Right lobe of liver (tissue), 6 donors: ENCODE results near the gene WIPF2. TPM values are rescaled to one million over a fixed set of nuclear protein-coding genes. Genes with fewer than 3 reads are reported as not detected.

Experiments
- ATAC-seq, 4 donors: fragments of 200-7000 bp; cut with Tn5 transposase; one replicate each; pipeline ENCODE4 v1.9.1; 2020; ENCODE audit warnings: mild to moderate bottlenecking in 4 of 4, moderate library complexity in 4 of 4
- DNase-seq, 3 donors: peaks; one replicate each; pipeline ENCODE4 v3.0.0-alpha.2; 2020
- H3K27ac ChIP-seq, 3 donors: fragments of 200-600 bp; one replicate each; pipeline ENCODE4 v1.8.0; 2022
- H3K27me3 ChIP-seq, 2 donors: fragments of 200-600 bp; one replicate each; pipeline ENCODE4 v1.8.0; 2022
- H3K36me3 ChIP-seq, 4 donors: fragments of 200-600 bp; sonication (generic) in 1 of 4; one replicate each; pipeline versions ENCODE4 v1.5.1 to v1.8.0; 2017 to 2022; ENCODE audit warnings: control low read depth in 1 of 4
- H3K4me1 ChIP-seq, 4 donors: fragments of 200-600 bp; sonication (generic) in 1 of 4; one replicate each; pipeline versions ENCODE4 v1.5.1 to v1.8.0; 2017 to 2022; ENCODE audit warnings: control low read depth in 1 of 4
- H3K4me3 ChIP-seq, 3 donors: fragments of 200-600 bp; one replicate each; pipeline ENCODE4 v1.8.0; 2022
- H3K9me3 ChIP-seq, 4 donors: fragments of 200-600 bp; sonication (generic) in 1 of 4; one replicate each; pipeline versions ENCODE4 v1.5.1 to v1.8.0; 2017 to 2022; ENCODE audit warnings: control low read depth in 1 of 4
- CTCF ChIP-seq, 4 donors: fragments of 200-600 bp in 3 of 4; fragments of 450-650 bp in 1 of 4; IDR thresholded peaks; one replicate each; pipeline versions ENCODE4 v1.5.1 to v1.8.0; 2016 to 2022; ENCODE audit warnings: antibody characterized with exemption in 4 of 4, mild to moderate bottlenecking in 2 of 4
- POLR2A ChIP-seq: fragments of 450-650 bp; IDR thresholded peaks from one replicate; pipeline ENCODE4 v1.6.1; 2017; ENCODE audit warnings: antibody characterized with exemption, mild to moderate bottlenecking
- WGBS: methylation state at CpG from one replicate; pipeline ENCODE4 v1.1.6; 2018; ENCODE audit warnings: low coverage, low lambda C conversion rate; ENCODE audit not compliant: insufficient coverage; ENCODE audit errors: missing lambda C conversion rate; 5-methylcytosine and 5-hydroxymethylcytosine counted together
- intact Hi-C, 2 donors: fragments of 100-400 bp; cut with DNase I; formaldehyde crosslinking; loops; one replicate each; pipeline versions ENCODE4 v1.11.2 to v1.14.1; 2022
- total RNA-seq, 6 experiments: library from RNA; depleted of rRNA in 2 of 6; stranded (reverse); fragments of >200 nt in 2 of 6; fragmentation: NEBNext Ultra II Directional in 3 of 6; extraction: Animal tissue kit (Norgen Biotek cat#: 25700) in 3 of 6; gene quantifications; one replicate each; pipeline versions ENCODE4 v1.1.0 to v1.2.4, GENCODE V29; 2016 to 2023
- donor health status: DM: no; HTN: yes; CAD: no.
- donor health status: DM: no; HTN: no; CAD: no.
- donor health status: DM: no; HTN: no; CAD: no.
- donor health status: DM: no; HTN: yes; CAD: no.
- donor health status: DM: no; HTN: yes; CAD: no.

WIPF2 gene
- total RNA-seq, 6 experiments from 2014 or later = 7.0 to 12.1 (median 9.0) TPM

GRCh38 chr17:40290629-40291280 is 71.7 kb downstream of the WIPF2 start:
- no peak overlapping the region for H3K4me3 ChIP-seq
- 58% methylated on average over 4 of the region's 4 CpGs for WGBS
- no peaks in the 10 kb centered on the region for H3K9me3 ChIP-seq
- TF ChIP-seq CTCF (IDR thresholded peaks at IDR 0.05) = peak; percentile 66 to 74 (median 70)
- TF ChIP-seq POLR2A = no peak
- no peak overlapping the region for H3K27ac ChIP-seq
- no peaks in the 10 kb centered on the region for H3K27me3 ChIP-seq
- intact Hi-C loops = loop anchor here (5.0 kb wide), 2 partner anchors 88 to 93 kb away; no protein-coding TSS in a partner anchor
- peaks cover 0 to 2% (median 0%) of the 10 kb centered on the region in 4 donors for H3K36me3 ChIP-seq
- DNase-seq (no peak), ATAC-seq (peak in 3 of 4 donors; percentile 24 to 33 (median 29))
- H3K4me1 ChIP-seq = peaks cover 0 to 15% (median 0%) of the 10 kb centered on the region in 4 donors

DNA sequence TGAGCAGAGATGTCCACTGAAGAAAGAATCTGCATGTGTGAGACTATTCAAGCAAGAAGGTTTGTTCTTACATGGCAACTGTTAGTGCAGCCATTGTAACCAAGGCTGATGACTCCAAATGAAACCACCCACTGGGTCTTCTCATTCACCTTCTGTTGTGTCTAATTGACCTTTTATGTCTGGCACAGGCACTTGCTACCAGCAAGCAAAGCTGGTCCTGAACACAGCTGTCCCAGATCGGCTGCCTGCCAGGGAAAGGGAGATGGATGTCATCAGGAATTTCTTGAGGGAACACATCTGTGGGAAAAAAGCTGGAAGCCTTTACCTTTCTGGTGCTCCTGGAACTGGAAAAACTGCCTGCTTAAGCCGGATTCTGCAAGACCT is 72.2 kb downstream of the WIPF2 start:
- intact Hi-C loops = loop anchor here (5.0 kb wide), 2 partner anchors 89 to 94 kb away; no protein-coding TSS in a partner anchor
- Histone ChIP-seq H3K27me3 (no peaks in the 10 kb centered on the region), H3K36me3 (peaks cover 0 to 2% (median 0%) of the 10 kb centered on the region in 4 donors), H3K27ac (no peak overlapping the region), H3K4me1 (peaks cover 0 to 15% (median 0%) of the 10 kb centered on the region in 4 donors), H3K9me3 (no peaks in the 10 kb centered on the region), H3K4me3 (no peak overlapping the region)
- DNase-seq = no peak
- 100% methylated on average over 1 of the region's 2 CpGs for WGBS
- ATAC-seq = no peak
- no peak for TF ChIP-seq CTCF (IDR thresholded peaks at IDR 0.05)
- no peak for TF ChIP-seq POLR2A

DNA sequence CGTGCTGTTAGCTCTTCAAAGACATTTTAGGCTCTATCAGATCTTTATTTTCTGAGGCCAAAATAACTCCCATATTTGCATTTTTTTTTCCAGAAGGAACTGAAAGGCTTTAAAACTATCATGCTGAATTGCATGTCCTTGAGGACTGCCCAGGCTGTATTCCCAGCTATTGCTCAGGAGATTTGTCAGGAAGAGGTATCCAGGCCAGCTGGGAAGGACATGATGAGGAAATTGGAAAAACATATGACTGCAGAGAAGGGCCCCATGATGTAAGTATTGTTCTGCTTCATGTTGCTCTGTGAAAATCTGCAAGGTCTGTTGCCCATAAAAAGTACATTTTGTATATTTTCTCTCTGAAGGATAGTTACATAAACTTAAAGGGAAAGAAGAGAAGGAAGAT is 74.3 kb downstream of the WIPF2 start:
- Histone ChIP-seq H3K4me1 (peaks cover 0 to under 1% (median 0%) of the 10 kb centered on the region in 4 donors), H3K9me3 (no peaks in the 10 kb centered on the region), H3K27me3 (no peaks in the 10 kb centered on the region), H3K27ac (no peak overlapping the region), H3K36me3 (peaks cover 0 to 2% (median 0%) of the 10 kb centered on the region in 4 donors), H3K4me3 (no peak overlapping the region)
- 81% methylated on average over 1 of the region's 1 CpG for WGBS
- ATAC-seq = peak in 3 of 4 donors; percentile 11 to 18 (median 14)
- intact Hi-C loops = loop anchor here (5.0 kb wide), 2 partner anchors 91 to 96 kb away; no protein-coding TSS in a partner anchor
- no peak for DNase-seq
- TF ChIP-seq POLR2A (no peak), CTCF (IDR thresholded peaks at IDR 0.05) (no peak)

GRCh38 chr17:40295488-40296436 is 76.7 kb downstream of the WIPF2 start:
- H3K4me3 ChIP-seq = no peak overlapping the region
- no peak overlapping the region for H3K27ac ChIP-seq
- WGBS = 81% methylated on average over 3 of the region's 5 CpGs
- no peaks in the 10 kb centered on the region for H3K27me3 ChIP-seq
- intact Hi-C loops = no loop called here
- ATAC-seq (no peak), DNase-seq (no peak)
- H3K4me1 ChIP-seq = no peaks in the 10 kb centered on the region
- peaks cover 0 to 2% (median 0%) of the 10 kb centered on the region in 4 donors for H3K36me3 ChIP-seq
- no peaks in the 10 kb centered on the region for H3K9me3 ChIP-seq
- TF ChIP-seq POLR2A = no peak
- no peak for TF ChIP-seq CTCF (IDR thresholded peaks at IDR 0.05)
